Activated CD8-positive, alpha-beta memory T cell treated with anti-CD3 and anti-CD28 coated beads for 4 hours (primary cell): ENCODE results near the gene DARS2.
"Not testable (repeated sequence)": the region's sequence is repeated elsewhere in the genome, so short reads cannot be mapped to it uniquely, and the experiment has no call there.

Experiments used
- DNase-seq, 2 donors: peaks; one replicate each; pipeline ENCODE4 v3.0.0-alpha.2; 2020; ENCODE audit warnings: low read depth in 2 of 2

The DARS2 gene

DNA sequence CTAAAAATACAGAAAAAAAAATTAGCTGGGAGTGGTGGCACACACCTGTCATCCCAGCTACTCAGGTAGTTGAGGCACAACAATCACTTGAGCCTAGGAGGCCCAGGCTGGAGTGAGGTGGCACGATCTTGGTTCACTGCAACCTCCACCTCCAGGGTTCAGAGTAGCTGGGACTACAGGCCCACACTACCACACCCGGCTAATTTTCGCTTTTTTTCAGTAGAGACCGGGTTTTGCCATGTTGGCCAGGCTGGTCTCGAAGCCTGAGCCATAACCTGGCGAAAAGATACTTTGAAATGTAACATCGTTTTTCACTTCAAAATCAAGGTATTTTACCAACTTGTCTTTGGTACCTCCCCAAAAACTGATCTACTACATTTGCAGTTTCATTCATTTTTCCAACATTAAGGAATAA, 37.3 kb downstream of the DARS2 start:
- DNase-seq = no peak

DNA sequence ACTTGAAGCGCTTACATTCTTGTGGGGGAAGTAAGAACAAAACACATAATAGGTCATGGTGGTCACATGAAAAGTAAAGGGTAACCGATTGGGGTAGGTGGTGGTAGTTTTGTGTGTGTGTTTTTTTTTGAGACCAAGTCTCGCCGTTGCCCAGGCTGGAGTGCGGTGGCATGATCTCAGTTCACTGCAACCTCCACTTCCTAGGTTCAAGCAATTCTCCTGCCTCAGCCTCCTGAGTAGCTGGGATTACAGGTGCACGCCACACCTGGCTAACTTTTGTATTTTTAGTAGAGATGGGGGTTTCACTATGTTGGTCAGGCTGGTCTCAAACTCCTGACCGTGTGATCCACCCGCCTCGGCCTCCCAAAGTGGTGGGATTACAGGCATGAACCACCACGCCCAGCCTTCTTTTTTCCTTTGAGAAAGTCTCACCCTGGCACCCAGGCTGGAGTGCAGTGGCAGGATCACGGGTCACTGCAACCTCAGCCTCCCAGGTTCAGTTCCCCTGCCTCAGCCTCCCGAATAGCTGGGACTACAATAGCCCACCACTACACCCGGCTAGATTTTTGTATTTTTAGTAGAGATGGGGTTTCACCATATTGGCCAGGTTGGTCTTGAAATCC, 37.8 kb downstream of the DARS2 start:
- not testable (repeated sequence) for DNase-seq

DNA sequence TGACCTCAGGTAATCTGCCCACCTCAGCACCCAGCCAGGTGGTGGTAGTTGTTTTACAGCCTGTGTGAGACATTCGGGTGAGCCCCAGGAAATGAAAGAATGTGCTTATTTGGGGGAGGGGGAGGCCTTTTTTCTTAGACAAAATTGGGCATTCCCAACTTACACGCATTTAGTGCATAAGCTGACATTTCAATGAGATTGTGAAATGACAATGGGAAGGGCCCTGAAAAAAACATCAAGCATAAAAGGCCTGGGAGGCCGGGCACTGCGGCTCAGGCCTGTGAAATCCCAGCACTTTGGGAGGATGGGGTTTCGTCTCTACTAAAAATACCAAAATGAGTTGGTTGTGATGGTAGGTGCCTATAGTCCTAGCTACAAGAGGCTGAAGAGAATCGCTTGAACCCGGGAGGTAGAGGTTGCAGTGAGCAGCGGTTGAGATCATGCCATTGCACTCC, 38.3 kb downstream of the DARS2 start:
- no peak for DNase-seq

DNA sequence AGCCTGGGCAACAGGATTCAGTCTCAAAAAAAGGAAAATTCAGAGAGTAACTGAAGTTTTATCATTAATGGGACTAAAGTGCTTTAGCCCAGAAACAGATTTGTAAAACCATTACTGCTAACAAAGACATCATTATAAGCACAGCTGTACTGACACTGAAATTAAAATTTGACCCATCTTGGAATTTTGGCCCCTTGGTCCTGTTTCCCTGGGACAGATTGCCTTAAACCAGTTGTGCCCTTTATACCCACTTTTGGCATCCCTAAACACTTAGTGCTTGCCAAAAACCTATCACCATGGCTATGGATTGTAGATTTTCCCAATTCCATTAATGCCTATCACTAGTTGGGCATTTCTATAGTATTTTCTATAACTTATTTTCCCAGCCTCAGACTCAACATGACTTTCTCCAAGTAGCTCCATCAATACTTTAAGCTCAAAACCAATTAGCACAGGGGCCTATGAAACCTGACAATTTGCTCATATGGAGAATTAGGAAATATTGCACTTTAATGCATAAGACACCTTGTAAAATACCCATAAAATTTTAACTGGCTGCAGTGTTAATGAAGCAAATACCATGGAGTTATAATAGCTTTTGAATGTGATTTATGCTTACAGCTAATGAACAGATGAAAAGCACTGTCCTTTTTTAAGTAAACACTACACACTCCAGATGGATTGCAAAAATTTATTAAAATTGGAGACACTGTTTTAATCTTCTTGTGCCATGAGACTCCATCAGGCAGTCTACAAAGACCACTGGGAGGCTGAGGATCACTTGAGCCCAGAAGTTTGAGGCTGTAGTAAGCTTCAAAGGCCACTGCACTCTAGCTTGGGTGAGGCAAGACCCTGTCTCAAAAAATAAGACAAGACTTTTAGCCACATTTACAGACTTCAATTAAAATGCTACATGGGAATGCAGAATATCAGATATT, 39.0 kb downstream of the DARS2 start:
- no peak for DNase-seq

DNA sequence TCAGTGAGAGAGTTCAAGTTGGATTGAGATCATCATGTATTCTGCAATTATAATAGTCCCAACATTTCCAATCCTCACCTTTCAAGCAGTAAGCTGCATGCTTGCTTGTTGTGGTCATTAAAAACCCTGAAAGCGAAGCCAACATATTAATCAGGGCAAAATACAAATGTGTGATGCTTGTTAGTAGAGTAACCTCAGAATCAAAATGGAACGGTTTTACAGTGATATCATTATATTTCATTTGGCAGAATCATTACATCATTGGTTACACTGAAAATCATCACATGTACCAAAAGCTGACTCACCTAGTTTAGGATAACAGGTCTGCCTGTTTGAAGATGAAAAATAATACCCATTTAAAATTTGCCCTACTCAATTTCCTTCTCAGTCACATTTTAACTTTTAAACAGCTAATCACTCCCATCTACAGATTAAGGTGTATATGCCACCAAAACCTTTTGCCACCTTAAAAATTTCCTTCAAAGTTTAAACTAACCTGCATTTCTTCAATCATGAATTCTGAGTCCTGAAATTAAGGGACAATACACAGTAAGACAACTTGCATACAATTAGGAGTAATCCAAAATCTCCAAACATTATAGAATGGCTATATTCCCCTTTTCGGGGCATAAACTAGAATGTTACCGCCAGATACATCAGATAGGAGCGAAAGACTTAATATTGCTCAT, 39.9 kb downstream of the DARS2 start:
- no peak for DNase-seq

DNA sequence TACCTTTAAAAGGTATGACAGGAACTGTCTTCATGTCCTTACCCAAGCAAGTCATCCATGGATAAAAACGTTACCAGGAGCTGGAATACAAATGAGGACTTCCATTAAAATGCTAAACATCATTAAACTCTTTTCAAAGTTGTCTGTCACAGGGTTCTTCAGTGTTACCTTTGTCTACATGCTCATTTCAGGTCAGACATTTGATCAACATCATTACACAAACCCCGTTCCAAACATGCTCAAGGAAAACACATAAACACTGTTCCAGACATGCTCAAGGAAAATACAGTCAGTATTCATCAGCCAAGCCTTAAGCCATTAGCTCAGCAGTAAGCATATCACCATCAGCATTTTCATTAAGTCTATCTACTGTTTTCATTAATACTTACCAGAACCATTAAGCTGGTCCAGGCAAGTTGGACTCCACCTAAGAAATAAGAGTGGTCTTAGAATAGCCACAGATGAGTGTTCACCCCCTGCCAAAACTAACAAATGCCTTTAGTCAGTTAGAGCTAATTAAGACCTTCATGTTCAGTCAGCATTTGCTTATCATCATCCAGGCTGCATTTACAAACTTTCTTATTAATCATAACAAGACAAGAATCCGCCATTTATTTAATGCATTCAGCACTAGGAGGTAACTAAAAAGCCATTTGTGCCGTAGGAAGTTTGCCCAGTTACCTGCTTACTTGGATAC, 41.1 kb downstream of the DARS2 start:
- no peak for DNase-seq

DNA sequence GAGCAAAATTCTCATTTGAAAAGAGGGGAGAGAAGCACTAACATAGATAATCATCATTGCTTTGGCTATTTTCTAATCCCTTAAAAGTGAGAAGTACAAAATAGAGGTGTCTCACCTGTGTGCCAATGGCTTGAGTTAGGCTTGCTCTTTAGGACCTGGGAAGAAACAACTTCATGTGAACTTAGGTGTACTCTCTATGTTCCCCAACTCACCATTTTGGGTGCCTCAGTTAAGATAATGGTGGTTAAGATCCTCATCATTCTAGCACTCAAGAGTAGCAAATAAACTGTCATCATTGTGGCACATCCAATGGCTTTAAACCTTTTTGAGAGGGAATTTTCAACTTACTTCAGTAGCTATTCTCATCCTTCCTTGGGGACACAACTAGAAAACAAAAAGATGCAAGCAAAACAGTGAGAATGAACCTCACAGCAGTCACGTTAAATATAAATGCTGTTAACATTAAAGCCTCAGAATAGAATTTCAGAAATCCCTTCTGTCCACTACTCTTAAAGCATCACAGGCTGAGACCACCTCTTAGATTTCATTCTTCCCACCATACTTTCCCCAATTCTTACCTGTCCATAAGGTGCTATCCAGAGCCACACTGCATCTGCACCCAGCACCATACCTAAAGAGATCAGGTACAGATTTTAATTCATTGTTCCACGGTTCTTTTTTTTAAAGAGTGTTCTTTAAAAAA, 42.1 kb downstream of the DARS2 start:
- DNase-seq = no peak

DNA sequence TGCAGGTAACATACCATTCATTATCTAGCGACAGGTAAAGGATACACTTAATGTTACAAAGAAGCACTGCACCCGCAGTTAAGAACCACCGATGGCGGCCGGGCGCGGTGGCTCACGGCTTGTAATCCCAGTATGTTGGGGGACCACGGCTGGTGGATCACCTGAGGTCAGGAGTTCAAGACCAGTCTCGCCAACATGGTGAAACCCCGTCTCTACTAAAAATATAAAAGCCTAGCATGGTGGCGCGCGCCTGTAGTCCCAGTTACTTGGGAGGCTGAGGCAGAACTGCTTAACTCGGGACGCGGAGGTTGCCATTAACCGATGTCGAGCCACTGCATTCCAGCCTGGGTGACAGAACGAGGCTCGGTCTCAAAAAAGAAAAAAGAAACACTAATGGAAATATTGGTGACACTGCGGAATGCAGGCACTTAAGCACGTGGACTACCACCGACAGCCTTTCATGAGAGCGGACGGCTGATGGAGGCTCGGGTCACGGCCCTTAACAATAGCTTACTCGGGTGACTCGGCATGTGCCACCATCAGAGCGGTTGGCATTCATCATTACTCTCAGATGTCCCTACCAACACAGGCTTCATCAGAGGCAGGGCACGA, 42.8 kb downstream of the DARS2 start:
- peak in 1 of 2 donors; percentile 27 for DNase-seq

DNA sequence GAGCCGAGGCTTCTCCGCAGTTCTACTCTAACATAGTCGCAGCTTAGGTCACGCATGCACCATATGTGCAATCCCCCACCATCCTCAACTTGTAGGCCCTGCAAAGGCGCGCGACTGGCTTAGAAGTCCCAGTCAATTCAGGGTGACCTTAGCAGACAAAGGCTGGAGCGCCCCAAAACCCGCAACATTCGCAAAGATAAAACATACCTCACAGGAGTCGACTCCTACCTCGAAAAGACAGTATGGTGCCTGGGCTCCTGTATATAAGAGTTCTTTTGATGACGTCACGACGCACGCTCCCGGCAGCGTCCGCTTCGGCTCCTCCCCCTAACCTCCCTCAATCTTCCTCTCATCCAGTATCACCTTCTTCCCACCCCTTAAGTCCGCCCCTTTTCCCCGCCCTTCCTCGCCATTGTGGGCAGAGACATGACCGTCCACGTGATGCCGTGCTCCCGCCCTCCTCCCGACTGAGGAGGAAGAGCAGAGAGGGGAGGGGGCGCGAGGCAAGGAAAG, 43.3 kb downstream of the DARS2 start, which contains the start of gene GAS5:
GAS5 (minus strand) TSS at position 237 of the 513 bp plus-strand sequence.
- DNase-seq = peak; percentile 99

DNA sequence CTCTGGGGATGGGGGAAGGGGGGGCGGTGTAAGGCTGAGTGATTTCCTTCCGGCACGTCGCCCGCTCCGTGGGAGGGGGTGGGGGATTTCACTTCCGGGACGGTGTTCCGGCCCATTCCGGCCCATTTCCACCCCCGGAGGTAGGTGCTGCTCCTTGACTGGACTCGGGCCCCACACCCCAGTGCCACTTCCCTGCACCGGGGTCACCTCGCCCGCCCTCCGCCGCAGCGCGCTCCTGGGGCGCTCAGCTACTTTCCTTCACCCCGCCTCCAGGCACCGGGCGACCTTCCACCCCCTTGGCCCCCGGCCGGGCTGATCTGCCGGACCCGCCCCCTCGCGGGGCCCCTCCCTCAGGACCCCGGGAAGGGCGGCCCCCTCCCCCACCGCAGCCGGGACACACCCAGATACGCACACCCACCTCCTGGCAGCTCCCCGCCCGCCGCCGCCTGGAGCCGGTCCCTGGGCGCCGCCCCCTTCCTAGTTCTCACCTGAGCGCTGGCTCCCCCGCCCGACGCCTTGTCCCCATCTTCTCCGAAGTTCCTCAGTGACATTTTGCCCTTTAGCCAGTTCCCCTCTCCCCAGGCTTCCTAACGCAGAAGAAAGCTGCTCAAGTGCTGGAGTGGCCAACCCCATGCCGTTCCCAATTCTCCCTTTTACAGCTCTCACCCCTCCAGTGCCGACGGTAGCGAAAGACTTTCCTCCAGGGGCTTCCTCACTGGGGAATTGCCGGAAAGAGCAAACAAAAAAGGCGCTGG, 44.0 kb downstream of the DARS2 start, which contains the start of gene ZBTB37:
ZBTB37 (plus strand) TSS at position 115 of the 755 bp plus-strand sequence. CDS start 1,846 bp downstream, outside the sequence.
- peak; percentile 84 to 89 for DNase-seq

DNA sequence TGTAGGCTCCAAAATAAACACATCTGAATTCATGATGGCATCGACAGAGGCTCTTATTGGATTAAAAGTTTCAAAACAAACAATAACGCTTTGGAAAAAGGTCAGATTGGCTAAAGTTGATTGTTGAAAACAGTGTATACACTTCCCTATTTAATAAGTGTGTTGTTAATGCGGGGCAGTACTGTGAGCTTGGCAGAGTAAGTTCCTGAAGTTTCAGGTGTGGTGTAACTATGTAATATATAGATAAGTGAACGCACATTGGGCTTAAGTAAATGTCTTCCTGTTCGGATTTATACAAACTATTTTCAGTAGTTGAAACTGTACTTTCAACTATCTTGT, 44.5 kb downstream of the DARS2 start:
- DNase-seq = no peak

DNA sequence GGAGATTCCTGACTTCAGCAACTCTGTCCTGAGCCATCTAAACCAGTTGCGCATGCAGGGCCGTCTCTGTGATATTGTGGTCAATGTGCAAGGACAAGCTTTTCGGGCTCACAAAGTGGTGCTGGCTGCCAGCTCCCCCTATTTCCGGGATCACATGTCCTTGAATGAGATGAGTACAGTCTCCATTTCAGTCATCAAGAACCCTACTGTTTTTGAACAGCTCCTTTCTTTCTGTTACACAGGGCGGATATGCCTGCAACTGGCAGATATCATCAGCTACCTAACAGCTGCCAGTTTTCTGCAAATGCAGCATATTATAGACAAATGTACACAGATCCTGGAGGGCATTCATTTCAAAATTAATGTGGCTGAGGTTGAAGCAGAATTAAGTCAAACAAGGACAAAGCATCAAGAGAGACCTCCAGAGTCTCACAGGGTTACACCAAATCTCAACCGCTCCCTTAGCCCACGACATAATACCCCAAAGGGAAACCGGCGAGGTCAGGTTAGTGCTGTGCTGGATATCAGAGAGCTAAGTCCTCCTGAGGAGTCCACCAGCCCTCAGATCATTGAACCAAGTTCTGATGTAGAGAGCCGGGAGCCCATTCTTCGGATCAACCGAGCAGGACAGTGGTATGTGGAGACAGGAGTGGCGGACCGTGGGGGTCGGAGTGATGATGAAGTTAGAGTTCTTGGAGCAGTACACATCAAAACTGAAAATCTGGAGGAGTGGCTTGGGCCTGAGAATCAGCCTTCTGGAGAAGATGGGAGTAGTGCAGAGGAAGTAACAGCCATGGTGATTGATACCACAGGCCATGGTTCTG, 46.0 kb downstream of the DARS2 start:
- DNase-seq = no peak

DNA sequence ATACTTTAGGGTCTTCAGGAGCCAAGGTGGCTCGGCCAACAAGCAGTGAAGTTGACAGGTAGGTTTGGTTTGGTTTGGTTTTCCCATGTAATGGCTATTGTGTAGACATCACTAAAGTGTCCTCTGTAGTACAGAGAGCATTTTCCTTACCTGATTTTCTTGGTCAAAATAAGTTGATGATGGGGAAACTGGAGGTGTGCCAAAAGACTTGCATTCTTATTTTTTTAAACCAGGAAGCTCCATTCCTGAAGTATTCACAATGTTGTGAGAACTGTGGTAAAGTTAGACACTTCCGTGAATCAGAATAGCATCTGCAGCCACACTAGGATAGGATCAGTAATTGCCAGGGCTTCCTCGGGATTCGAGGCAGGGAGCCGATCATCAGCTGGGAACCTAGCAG, 46.6 kb downstream of the DARS2 start:
- DNase-seq = no peak

DNA sequence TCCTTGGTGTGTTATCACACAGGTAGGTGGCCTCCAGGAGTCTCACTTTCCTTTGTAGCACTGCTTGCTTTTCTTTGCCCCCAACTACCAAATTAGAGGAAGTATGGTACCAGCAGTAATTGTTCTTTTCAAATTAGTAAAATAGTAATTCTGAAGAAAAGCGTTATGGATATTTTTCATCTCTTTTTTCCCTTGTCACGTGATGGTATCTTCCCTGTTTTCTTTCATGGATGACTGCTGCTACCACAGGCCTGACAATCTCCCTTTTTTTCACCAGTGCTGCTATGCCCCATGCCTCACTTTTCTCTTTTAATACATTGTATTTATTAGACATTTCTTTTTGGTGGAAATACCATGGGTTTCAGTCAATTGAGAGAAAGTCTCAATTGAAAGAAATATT, 47.0 kb downstream of the DARS2 start:
- no peak for DNase-seq

DNA sequence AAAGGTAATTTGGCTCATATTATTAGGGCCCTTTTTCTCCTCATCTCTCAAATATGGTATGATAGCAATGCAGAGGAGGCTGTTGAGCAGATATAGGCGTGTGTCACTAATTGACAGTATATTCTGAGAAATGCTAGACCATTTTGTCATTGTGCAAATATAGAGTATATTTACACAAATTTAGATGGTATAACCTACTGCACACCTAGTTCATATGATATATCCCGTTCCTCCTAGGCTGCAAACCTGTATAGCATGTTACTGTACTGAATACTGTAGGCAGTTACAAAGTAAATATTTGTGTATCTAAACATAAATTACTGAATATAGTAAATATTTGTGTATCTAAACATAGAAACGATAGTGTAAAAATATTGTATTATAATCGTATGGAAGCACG, 52.3 kb downstream of the DARS2 start:
- DNase-seq = no peak

DNA sequence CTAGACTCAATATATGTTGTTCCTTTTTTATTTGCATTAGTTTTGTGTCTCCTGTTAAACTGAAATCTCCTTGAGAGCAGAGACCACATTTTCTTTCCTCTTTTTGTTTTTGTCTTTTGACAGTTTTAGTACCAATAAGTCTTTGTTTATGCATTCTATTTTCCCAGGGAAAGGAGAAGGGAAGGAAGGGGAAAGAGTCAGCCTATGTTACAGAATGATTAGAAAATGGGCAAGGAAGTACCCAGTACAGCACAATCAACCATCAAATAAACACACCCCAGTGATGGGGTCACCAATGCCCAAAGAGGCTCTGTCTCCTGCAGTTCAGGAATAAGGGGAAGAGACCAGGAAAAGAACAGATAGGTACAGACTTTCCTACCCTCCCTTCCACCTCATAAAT, 53.8 kb downstream of the DARS2 start:
- DNase-seq = no peak

DNA sequence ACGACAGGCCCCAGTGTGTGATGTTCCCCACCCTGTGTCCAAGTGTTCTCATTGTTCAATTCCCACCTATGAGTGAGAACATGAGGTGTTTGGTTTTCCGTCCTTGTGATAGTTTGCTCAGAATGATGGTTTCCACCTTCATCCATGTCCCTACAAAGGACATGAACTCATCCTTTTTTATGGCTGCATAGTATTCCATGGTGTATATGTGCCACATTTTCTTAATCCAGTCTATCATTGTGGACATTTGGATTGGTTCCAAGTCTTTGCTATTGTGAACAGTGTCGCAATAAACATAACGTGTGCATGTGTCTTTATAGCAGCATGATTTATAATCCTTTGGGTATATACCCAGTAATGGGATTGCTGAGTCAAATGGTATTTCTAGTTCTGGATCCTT, 56.6 kb downstream of the DARS2 start:
- not testable (repeated sequence) for DNase-seq

DNA sequence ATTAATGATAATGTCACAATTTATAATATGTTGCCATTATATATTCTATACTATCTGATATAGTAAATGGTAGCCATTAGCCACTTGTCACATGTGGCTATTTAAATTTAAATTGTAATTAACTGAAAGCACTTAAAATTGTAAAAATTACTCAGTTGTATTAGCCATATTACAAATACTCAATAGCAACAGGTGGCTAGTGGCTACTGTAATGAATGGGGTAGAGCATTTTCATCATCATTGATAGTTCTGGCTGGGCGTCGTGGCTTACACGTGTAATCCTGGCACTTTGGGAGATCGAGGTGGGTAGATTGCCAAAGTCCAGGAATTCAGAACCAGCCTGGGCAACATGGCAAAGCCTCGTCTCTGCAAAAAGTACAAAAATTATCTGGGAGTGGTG, 60.2 kb downstream of the DARS2 start:
- no peak for DNase-seq
